Measurements from ENCODE around the gene ZNF774.
"Not testable (repeated sequence)": the region's sequence is repeated elsewhere in the genome, so short reads cannot be mapped to it uniquely, and the experiment has no call there.

The ZNF774 gene

DNA sequence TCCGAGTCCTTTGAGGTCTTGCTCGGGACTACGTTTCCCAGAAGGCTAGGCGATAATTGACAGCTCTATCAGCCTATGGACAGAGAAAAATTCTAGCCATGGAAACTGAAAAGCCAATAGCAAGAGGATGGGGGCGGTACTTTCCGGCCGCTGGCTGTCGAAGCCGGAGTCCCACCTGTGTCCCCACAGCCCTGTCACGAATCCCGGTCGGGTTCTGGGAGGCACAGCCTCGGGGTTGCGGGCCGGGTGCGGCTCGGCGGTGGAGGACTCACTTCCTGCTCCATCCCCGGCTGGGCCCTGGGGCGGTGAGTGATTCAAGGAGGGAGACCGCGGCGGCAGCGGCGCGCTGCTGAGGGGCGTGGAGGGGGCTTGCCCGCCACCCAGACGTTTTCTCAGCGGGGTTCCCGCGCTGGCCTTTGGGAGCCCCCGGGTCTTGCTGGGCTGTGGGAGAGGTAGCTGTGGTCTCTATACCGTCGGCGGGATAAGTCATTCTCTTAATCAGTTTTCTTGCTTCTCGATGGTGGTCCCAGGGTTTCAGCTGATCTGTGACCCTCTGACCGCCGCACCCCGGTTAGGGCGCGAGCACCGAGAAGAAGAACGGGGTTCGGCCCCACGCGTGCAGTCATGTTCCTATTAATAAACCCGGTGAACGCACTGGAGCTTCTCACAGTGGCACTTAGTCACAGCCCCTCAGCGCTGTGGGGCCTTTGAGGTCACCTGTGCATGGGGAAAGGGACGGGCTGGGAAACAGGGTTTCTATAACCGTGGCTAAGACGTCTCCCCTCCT lies at the start of gene ZNF774:
TSS of gene ZNF774 (plus strand) at position 178 of the 787 bp plus-strand sequence. CDS start 2,377 bp downstream, outside the sequence.
- peak within 1 kb of the TSS; percentile 90 for H3K4me2 ChIP-seq
- no peak within 1 kb of the TSS for H3K27ac ChIP-seq
- H3K4me1 ChIP-seq = peaks cover 12% of the 10 kb centered on the region
- H4K20me1 ChIP-seq = no peaks in the 10 kb centered on the region
- no peaks in the 10 kb centered on the region for H3K36me3 ChIP-seq
- no peaks in the 10 kb centered on the region for H3K27me3 ChIP-seq
- TF ChIP-seq Cebpa-rat (IDR thresholded peaks at IDR 0.05) = no peak
- H3K4me3 ChIP-seq = peak within 1 kb of the TSS; percentile 80
- H3K9me3 ChIP-seq = no peaks in the 10 kb centered on the region
- H3K9ac ChIP-seq = peak within 1 kb of the TSS; percentile 69

DNA sequence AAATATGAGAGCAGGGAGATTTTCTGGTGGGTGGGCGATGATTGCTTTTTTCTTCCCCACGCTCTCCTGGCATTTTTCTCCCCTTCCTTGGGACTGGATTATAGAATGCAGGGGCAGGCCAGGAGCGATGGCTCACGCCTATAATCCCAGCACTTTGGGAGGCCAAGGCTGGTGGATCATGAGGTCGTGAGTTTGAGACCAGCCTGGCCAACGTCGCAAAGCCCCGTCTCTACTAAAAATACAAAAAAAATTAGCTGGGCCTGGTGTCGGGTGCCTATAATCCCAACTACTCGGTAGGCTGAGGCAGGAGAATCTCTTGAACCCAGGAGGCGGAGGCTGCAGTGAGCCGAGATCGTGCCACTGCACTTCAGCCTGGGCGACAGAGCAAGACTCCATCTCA lies 46.7 kb upstream of the ZNF774 start:
- not testable (repeated sequence) for H3K27me3 ChIP-seq, H3K4me2 ChIP-seq, H3K9me3 ChIP-seq, H3K36me3 ChIP-seq, H3K4me3 ChIP-seq, H3K9ac ChIP-seq, H4K20me1 ChIP-seq, H3K27ac ChIP-seq
- H3K4me1 ChIP-seq = peaks cover 13% of the 10 kb centered on the region

DNA sequence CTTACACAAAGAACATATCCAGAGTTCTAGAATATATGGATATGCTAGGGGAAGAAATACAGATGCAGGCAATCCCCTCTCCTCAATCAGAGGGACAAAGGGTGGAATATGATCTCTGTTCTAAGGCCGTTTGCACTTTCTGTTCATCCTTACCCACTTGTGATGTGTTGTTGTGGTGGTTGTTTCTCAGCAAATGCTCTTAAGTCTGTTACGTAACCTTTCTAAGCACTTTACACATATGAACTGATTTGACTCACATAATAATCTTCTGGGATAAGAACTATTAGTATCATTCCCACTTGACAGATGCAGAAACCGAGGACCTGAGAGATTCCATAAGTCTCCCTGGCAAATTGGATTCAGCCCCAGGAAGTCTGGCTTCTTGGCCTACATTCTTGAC lies 46.2 kb upstream of the ZNF774 start:
- no peak overlapping the region for H3K4me2 ChIP-seq
- no peaks in the 10 kb centered on the region for H3K9me3 ChIP-seq
- H4K20me1 ChIP-seq = no peaks in the 10 kb centered on the region
- no peak; the same call in 1 of the 2 replicates for TF ChIP-seq Cebpa-rat (IDR thresholded peaks at IDR 0.05)
- H3K9ac ChIP-seq = no peak overlapping the region
- no peaks in the 10 kb centered on the region for H3K36me3 ChIP-seq
- H3K4me3 ChIP-seq = no peak overlapping the region
- no peak overlapping the region for H3K27ac ChIP-seq
- H3K27me3 ChIP-seq = no peaks in the 10 kb centered on the region
- H3K4me1 ChIP-seq = peaks cover 12% of the 10 kb centered on the region

DNA sequence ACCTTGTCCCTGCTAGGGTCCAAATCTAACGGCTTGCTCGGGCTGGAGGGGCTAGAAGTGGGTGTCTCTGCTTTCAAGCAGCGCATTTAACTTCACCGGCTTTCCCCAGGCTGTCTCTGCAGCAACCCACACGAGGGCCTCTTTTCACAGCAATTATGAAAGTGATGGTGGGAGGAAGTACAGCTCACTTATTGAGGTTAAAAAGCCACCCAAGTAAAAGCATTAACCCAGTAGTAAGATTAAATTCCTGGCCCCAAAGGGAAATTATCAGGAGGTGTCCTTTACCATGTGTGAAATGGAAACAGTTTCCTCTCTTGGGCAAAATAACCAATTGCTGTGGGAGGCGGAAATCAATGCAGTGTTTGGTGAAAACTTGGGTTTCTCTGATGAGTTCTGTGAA lies 45.5 kb upstream of the ZNF774 start:
- peaks cover 8% of the 10 kb centered on the region for H3K4me1 ChIP-seq
- H3K9ac ChIP-seq = no peak overlapping the region
- H3K4me2 ChIP-seq = no peak overlapping the region
- H3K4me3 ChIP-seq = no peak overlapping the region
- no peak overlapping the region for H3K27ac ChIP-seq
- no peak for TF ChIP-seq Cebpa-rat (IDR thresholded peaks at IDR 0.05)
- no peaks in the 10 kb centered on the region for H3K27me3 ChIP-seq
- no peaks in the 10 kb centered on the region for H3K9me3 ChIP-seq
- H4K20me1 ChIP-seq = no peaks in the 10 kb centered on the region
- no peaks in the 10 kb centered on the region for H3K36me3 ChIP-seq

DNA sequence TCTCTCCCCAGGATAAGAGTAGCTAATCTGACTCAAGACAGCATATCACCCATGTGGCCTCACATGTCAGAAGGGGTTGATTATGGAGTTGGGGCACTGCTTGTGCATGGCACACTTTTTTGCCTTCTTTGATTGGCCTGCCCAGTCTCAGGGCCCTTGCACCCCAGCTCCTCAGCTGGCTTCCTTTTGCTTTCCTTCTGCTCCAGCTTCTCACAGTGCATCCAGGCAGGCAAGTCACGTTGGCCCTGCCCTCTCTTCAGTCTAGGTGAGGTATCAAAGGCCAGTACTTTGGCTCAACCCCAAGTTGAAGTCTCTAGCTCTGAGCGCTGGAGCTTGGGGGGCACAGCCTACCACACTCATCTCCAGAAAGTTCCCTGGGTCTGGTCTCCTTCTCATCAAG lies 44.4 kb upstream of the ZNF774 start:
- Histone ChIP-seq H3K4me2 (no peak overlapping the region), H3K36me3 (no peaks in the 10 kb centered on the region), H4K20me1 (no peaks in the 10 kb centered on the region), H3K9ac (no peak overlapping the region), H3K4me1 (peaks cover 8% of the 10 kb centered on the region), H3K27me3 (no peaks in the 10 kb centered on the region), H3K9me3 (no peaks in the 10 kb centered on the region), H3K27ac (no peak overlapping the region), H3K4me3 (no peak overlapping the region)
- TF ChIP-seq Cebpa-rat (IDR thresholded peaks at IDR 0.05) = no peak

DNA sequence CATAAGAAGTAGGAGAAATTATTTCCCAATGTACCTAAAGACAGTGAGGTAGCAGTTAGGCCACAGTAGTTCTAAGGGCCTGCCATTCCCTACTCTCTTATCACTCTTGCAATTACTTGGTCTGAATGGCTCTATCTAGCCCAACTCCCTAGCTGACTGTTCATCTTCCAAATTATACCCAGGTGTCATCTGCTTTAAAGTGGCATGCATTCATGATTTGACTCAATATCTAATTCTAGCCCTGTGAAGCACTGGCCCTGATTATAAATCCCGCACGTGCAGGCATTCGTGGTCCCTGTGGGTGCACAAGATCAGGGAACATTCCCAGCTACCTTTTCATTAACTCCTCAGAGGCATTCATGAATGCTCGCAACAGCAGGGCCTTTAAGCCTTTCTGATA lies 43.1 kb upstream of the ZNF774 start:
- no peak overlapping the region for H3K9ac ChIP-seq
- H3K4me2 ChIP-seq = no peak overlapping the region
- no peaks in the 10 kb centered on the region for H4K20me1 ChIP-seq
- no peak for TF ChIP-seq Cebpa-rat (IDR thresholded peaks at IDR 0.05)
- H3K27ac ChIP-seq = no peak overlapping the region
- H3K4me3 ChIP-seq = no peak overlapping the region
- H3K27me3 ChIP-seq = no peaks in the 10 kb centered on the region
- H3K9me3 ChIP-seq = no peaks in the 10 kb centered on the region
- H3K36me3 ChIP-seq = no peaks in the 10 kb centered on the region
- peaks cover 8% of the 10 kb centered on the region for H3K4me1 ChIP-seq

DNA sequence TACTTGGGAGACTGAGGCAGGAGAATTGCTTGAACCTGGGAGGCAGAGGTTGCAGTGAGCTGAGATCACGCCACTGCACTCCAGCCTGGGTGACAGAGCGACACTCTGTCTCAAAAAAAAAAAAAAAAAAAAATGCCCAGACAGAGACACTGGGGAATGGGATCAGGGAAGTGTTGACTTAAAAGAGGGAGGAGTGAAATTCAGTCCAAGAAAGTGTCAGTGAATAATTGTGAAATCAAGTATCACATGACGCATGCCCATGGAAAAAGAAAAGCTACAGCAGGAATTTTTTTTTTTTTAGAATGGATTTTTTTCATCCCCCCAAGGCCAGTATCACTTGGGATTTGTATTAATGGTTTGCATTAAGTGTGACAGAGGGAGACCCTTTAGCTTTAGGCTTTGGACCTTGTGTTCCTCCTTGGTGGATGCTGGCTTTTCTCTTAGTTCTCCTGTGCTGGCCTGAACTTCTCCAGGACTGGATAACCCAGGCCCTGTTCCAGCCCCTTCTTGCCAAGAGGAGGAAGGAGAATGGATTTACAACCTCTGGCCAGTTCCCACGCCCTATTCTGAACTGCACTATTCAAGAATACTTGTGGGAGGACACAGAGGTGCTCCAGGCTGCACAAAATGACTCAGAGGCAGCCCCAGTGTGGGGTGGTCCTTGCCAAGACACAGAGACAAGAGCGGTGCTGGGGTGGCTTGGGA lies 36.7 kb upstream of the ZNF774 start:
- Histone ChIP-seq H3K9me3 (no peaks in the 10 kb centered on the region), H3K4me2 (no peak overlapping the region), H4K20me1 (no peaks in the 10 kb centered on the region), H3K36me3 (no peaks in the 10 kb centered on the region), H3K9ac (no peak overlapping the region), H3K27me3 (no peaks in the 10 kb centered on the region), H3K4me1 (0 out of 2 replicates have a peak, but pooled peaks cover 4% of the 10 kb centered on the region), H3K4me3 (no peak overlapping the region), H3K27ac (no peak overlapping the region)
- TF ChIP-seq Cebpa-rat (IDR thresholded peaks at IDR 0.05) = no peak

DNA sequence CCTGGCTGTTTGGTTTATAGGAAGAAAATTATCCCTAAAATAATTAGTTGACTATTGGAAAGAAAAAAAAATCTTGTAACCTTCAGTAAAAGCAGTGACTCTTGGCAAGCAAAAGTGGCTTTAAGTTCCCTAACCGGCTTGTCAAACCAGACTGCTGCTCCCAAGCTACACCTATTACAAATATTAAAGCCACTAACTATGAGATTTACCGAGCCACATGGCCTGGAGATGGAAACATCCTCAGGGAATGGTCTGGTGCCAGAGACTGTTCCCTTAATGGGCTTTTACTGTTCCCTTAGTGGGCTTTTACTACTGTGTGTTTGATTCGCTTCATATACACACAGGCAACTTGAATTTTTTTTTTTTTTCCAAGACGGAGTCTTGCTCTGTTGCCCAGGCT lies 35.9 kb upstream of the ZNF774 start:
- Histone ChIP-seq H3K4me2 (no peak overlapping the region), H4K20me1 (no peaks in the 10 kb centered on the region), H3K27ac (no peak overlapping the region)

DNA sequence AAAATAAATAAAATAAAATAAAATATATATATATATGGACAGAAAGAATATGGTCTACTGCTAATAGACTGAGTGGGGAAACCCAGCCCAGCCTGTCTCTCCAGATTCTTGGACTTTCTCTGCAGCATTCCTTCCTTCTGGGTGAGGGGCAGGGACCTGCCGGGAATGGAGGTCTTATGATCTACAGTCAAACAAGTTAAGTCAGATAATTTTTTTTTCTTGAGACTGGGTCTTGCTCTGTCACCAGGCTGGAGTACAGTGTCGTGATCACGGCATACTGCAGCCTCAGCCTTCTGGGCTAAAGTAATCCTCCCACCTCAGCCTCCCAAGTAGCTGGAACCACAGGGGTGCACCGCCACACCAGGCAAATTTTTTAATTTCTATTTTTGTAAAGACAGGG lies 33.5 kb upstream of the ZNF774 start:
- no peaks in the 10 kb centered on the region for H3K36me3 ChIP-seq
- peaks cover 11% of the 10 kb centered on the region; the same call in 1 of the 2 replicates for H3K4me1 ChIP-seq
- H3K27ac ChIP-seq = no peak overlapping the region
- H3K4me3 ChIP-seq = no peak overlapping the region
- no peaks in the 10 kb centered on the region for H3K9me3 ChIP-seq
- H3K9ac ChIP-seq = no peak overlapping the region
- no peaks in the 10 kb centered on the region for H3K27me3 ChIP-seq
- no peak overlapping the region for H3K4me2 ChIP-seq
- no peaks in the 10 kb centered on the region for H4K20me1 ChIP-seq
- no peak for TF ChIP-seq Cebpa-rat (IDR thresholded peaks at IDR 0.05)

More for the DNA sequence above, 35.9 kb upstream of the ZNF774 start:
- H3K4me1 ChIP-seq = 0 out of 2 replicates have a peak, but pooled peaks cover 4% of the 10 kb centered on the region
- no peak overlapping the region for H3K4me3 ChIP-seq
- no peaks in the 10 kb centered on the region for H3K9me3 ChIP-seq
- H3K27me3 ChIP-seq = no peaks in the 10 kb centered on the region
- no peaks in the 10 kb centered on the region for H3K36me3 ChIP-seq
- no peak for TF ChIP-seq Cebpa-rat (IDR thresholded peaks at IDR 0.05)
- H3K9ac ChIP-seq = no peak overlapping the region
